ENCODE measurements around the gene CD6.

The CD6 gene

GRCh38 chr11:60982184-60982583, 10.7 kb downstream of the CD6 start:
- DNase-seq (ENCODE audit: low read depth in 1 of 2, low spot score in 1 of 2), result no peak

GRCh38 chr11:60984149-60984548, 12.7 kb downstream of the CD6 start:
- DNase-seq (ENCODE audit: low read depth in 1 of 2, low spot score in 1 of 2), result no peak

- DNase-seq (ENCODE audit: low read depth in 1 of 2, low spot score in 1 of 2), result no peak
Measured at GRCh38 chr11:60984636-60985035, 13.2 kb downstream of the CD6 start.

- no peak for DNase-seq (ENCODE audit: low read depth in 1 of 2, low spot score in 1 of 2)
Measured at GRCh38 chr11:60985501-60985900, 14.0 kb downstream of the CD6 start.

- peak; percentile 80 to 84 for DNase-seq (ENCODE audit: low read depth in 1 of 2, low spot score in 1 of 2)
Measured at GRCh38 chr11:60985991-60986915, 14.8 kb downstream of the CD6 start.

- DNase-seq (ENCODE audit: low read depth in 1 of 2, low spot score in 1 of 2), result no peak
Measured at GRCh38 chr11:60987577-60988277, 16.2 kb downstream of the CD6 start.

- no peak for DNase-seq (ENCODE audit: low read depth in 1 of 2, low spot score in 1 of 2)
Measured at GRCh38 chr11:60988658-60989057, 17.2 kb downstream of the CD6 start.

GRCh38 chr11:60989093-60989650, 17.7 kb downstream of the CD6 start:
- no peak for DNase-seq (ENCODE audit: low read depth in 1 of 2, low spot score in 1 of 2)

- no peak for DNase-seq (ENCODE audit: low read depth in 1 of 2, low spot score in 1 of 2)
Measured at GRCh38 chr11:60991457-60991856, 20.0 kb downstream of the CD6 start.

GRCh38 chr11:60992842-60993409, 21.4 kb downstream of the CD6 start:
- no peak for DNase-seq (ENCODE audit: low read depth in 1 of 2, low spot score in 1 of 2)

- DNase-seq (ENCODE audit: low read depth in 1 of 2, low spot score in 1 of 2), result no peak
Measured at GRCh38 chr11:60993615-60994014, 22.1 kb downstream of the CD6 start.

- no peak for DNase-seq (ENCODE audit: low read depth in 1 of 2, low spot score in 1 of 2)
Measured at GRCh38 chr11:60994541-60995080, 23.1 kb downstream of the CD6 start.

GRCh38 chr11:60995798-60996197, 24.3 kb downstream of the CD6 start:
- DNase-seq (ENCODE audit: low read depth in 1 of 2, low spot score in 1 of 2), result no peak

GRCh38 chr11:60996381-60997138, 25.1 kb downstream of the CD6 start:
- DNase-seq (ENCODE audit: low read depth in 1 of 2, low spot score in 1 of 2), result no peak

- no peak for DNase-seq (ENCODE audit: low read depth in 1 of 2, low spot score in 1 of 2)
Measured at GRCh38 chr11:61000426-61000825, 28.9 kb downstream of the CD6 start.

- DNase-seq (ENCODE audit: low read depth in 1 of 2, low spot score in 1 of 2), result no peak
Measured at GRCh38 chr11:61001931-61002330, 30.5 kb downstream of the CD6 start.

GRCh38 chr11:61002598-61002997, 31.1 kb downstream of the CD6 start:
- no peak for DNase-seq (ENCODE audit: low read depth in 1 of 2, low spot score in 1 of 2)

GRCh38 chr11:61004180-61004611, 32.7 kb downstream of the CD6 start:
- DNase-seq (ENCODE audit: low read depth in 1 of 2, low spot score in 1 of 2), result no peak

GRCh38 chr11:61004761-61005181, 33.3 kb downstream of the CD6 start:
- no peak for DNase-seq (ENCODE audit: low read depth in 1 of 2, low spot score in 1 of 2)

GRCh38 chr11:61007383-61007955, 36.0 kb downstream of the CD6 start:
- no peak for DNase-seq (ENCODE audit: low read depth in 1 of 2, low spot score in 1 of 2)
